GM18870 (cell line): Measurements from ENCODE around the gene UGT1A4.
"Not testable (repeated sequence)": the region's sequence is repeated elsewhere in the genome, so short reads cannot be mapped to it uniquely, and the experiment has no call there.

Experiments
- ATAC-seq: cut with Tn5 transposase; IDR thresholded peaks from one replicate; pipeline ENCODE4 v1.9.1; 2021; ENCODE audit warnings: moderate library complexity; ENCODE audit not compliant: unreplicated experiment

UGT1A4 gene

GRCh38 chr2:233699424-233700027 lies 19.0 kb upstream of the UGT1A4 start:
- ATAC-seq = no peak

GRCh38 chr2:233700028-233700635 lies 18.4 kb upstream of the UGT1A4 start:
- no peak for ATAC-seq

- ATAC-seq = not testable (repeated sequence)
Observed at GRCh38 chr2:233700842-233701241, 17.7 kb upstream of the UGT1A4 start.

GRCh38 chr2:233702238-233702637 lies 16.3 kb upstream of the UGT1A4 start:
- ATAC-seq = no peak

GRCh38 chr2:233705911-233706506 lies 12.5 kb upstream of the UGT1A4 start:
- no peak for ATAC-seq

- no peak for ATAC-seq
Observed at GRCh38 chr2:233706720-233707119, 11.8 kb upstream of the UGT1A4 start.

- no peak for ATAC-seq
Observed at GRCh38 chr2:233707940-233708644, 10.4 kb upstream of the UGT1A4 start.

- no peak for ATAC-seq
Observed at GRCh38 chr2:233708942-233709341, 9.6 kb upstream of the UGT1A4 start.

GRCh38 chr2:233711312-233712008 lies 7.1 kb upstream of the UGT1A4 start:
- no peak for ATAC-seq

GRCh38 chr2:233712611-233713261 lies 5.8 kb upstream of the UGT1A4 start, which contains the start of gene UGT1A5:
TSS of gene UGT1A5 (plus strand) at chr2:233712907. CDS start at chr2:233712992, 85 bp downstream.
- ATAC-seq = no peak

- no peak for ATAC-seq
Observed at GRCh38 chr2:233713262-233713615, 5.3 kb upstream of the UGT1A4 start.

GRCh38 chr2:233714121-233714520 lies 4.4 kb upstream of the UGT1A4 start:
- ATAC-seq = no peak

- ATAC-seq = no peak
Observed at GRCh38 chr2:233728723-233729301, 10.3 kb downstream of the UGT1A4 start, which contains the start of gene UGT1A3. TSS of gene UGT1A3 (plus strand) at chr2:233729042. CDS start at chr2:233729127, 85 bp downstream.

- ATAC-seq = not testable (repeated sequence)
Observed at GRCh38 chr2:233736868-233737653, 18.5 kb downstream of the UGT1A4 start.

GRCh38 chr2:233740870-233741269 lies 22.3 kb downstream of the UGT1A4 start:
- no peak for ATAC-seq

GRCh38 chr2:233743464-233744259 lies 25.1 kb downstream of the UGT1A4 start:
- ATAC-seq = no peak

- ATAC-seq = no peak
Observed at GRCh38 chr2:233745073-233745755, 26.7 kb downstream of the UGT1A4 start.

GRCh38 chr2:233745838-233746237 lies 27.3 kb downstream of the UGT1A4 start:
- not testable (repeated sequence) for ATAC-seq
